ENCODE data around the gene UNC93B1. TPM values are rescaled to one million over a fixed set of nuclear protein-coding genes. Genes with fewer than 3 reads are reported as not detected.

Gene UNC93B1
- polyA plus RNA-seq, 1 donor (not counting 4 experiments of a cell fraction or from before 2014, with no cell fraction given): 15.4 TPM

DNA sequence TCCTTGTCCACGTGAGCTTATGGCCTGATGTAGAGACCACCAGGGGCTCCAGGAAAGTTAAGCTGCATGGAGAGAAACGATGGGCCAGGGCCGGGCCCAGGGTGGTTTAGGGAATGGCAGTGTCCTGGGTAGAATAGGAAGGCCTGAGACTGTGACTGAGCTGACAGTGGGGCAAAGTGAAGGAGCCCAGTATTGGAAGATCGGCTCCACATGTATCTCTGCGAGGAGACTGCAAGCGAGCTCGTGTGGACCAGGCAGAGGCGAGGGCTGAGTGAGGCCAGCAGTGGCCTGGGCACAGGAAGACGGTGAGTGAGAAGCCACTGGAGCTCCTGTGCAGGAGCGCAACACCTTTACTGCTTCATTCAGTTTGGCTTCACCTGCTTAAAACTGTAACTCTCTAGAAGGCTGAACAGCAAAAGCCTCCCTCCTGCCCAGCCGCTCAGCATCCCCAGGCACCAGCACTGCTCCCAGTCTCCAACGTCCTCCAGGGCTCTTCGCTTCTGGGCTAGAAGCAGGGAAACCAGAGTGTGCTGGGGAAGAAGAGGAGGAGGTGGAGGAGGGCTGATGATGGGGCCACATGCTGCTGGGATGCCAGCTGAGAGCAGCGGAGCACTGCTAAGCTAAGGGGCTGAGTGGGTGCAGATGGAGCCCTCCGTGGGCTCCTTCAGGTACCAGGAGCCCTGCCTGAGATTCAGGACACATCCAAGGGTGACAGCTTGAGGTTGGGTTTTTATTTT lies 48.4 kb upstream of the UNC93B1 start:
- Histone ChIP-seq H3K4me2 (ENCODE audit: control insufficient read depth, extremely low read depth, insufficient read depth, low read depth, low read length) (no peak overlapping the region), H3K9ac (ENCODE audit: control insufficient read depth, extremely low read depth, insufficient read depth, low read length) (no peak overlapping the region), H2AFZ (ENCODE audit: control insufficient read depth, low read length) (no peak overlapping the region), H3K36me3 (ENCODE audit: control insufficient read depth in 2 of 2, extremely low read depth in 1 of 2, insufficient read depth in 2 of 2, low read length in 2 of 2) (peaks cover 4 to 14% of the 10 kb centered on the region in 2 experiments), H3K9me1 (ENCODE audit: control insufficient read depth, extremely low read depth, insufficient read depth, low read length) (no peaks in the 10 kb centered on the region), H3K4me3 (ENCODE audit: control insufficient read depth in 2 of 3, extremely low read depth in 1 of 3, insufficient read depth in 2 of 3, low read depth in 1 of 3, low read length in 3 of 3) (no peak overlapping the region), H3K27ac (ENCODE audit: control insufficient read depth, insufficient read depth, low read length) (no peak overlapping the region), H4K20me1 (ENCODE audit: control insufficient read depth, extremely low read depth, insufficient read depth, low read length) (no peaks in the 10 kb centered on the region), H3K4me1 (ENCODE audit: control insufficient read depth, extremely low read depth, insufficient read depth, low read length) (peaks cover 4% of the 10 kb centered on the region), H3K9me3 (ENCODE audit: control insufficient read depth, low read depth, low read length) (no peaks in the 10 kb centered on the region), H3K27me3 (ENCODE audit: control insufficient read depth, extremely low read depth, insufficient read depth, low read length) (no peaks in the 10 kb centered on the region), H3K79me2 (ENCODE audit: control insufficient read depth, insufficient read depth, low read length) (no peaks in the 10 kb centered on the region)
- TF ChIP-seq, protein P1, sequence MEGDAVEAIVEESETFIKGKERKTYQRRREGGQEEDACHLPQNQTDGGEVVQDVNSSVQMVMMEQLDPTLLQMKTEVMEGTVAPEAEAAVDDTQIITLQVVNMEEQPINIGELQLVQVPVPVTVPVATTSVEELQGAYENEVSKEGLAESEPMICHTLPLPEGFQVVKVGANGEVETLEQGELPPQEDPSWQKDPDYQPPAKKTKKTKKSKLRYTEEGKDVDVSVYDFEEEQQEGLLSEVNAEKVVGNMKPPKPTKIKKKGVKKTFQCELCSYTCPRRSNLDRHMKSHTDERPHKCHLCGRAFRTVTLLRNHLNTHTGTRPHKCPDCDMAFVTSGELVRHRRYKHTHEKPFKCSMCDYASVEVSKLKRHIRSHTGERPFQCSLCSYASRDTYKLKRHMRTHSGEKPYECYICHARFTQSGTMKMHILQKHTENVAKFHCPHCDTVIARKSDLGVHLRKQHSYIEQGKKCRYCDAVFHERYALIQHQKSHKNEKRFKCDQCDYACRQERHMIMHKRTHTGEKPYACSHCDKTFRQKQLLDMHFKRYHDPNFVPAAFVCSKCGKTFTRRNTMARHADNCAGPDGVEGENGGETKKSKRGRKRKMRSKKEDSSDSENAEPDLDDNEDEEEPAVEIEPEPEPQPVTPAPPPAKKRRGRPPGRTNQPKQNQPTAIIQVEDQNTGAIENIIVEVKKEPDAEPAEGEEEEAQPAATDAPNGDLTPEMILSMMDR (optimal IDR thresholded peaks at IDR 0.05 in 1 of 3, IDR thresholded peaks at IDR 0.05 in 1 of 3, conservative IDR thresholded peaks at IDR 0.05 in 1 of 3; ENCODE audit: extremely low read depth in 1 of 3, insufficient read depth in 2 of 3, low read length in 3 of 3): no peak
- no peak for TF ChIP-seq EZH2 (IDR thresholded peaks at IDR 0.05; ENCODE audit: low read length)
- FAIRE-seq (no peak), DNase-seq (ENCODE audit: low read depth, low spot score) (no peak)
- dilution Hi-C loops (cut with MboI; ENCODE audit: extremely low pct_ligation_motif_present, low sequenced_read_pairs): no loop called here

DNA sequence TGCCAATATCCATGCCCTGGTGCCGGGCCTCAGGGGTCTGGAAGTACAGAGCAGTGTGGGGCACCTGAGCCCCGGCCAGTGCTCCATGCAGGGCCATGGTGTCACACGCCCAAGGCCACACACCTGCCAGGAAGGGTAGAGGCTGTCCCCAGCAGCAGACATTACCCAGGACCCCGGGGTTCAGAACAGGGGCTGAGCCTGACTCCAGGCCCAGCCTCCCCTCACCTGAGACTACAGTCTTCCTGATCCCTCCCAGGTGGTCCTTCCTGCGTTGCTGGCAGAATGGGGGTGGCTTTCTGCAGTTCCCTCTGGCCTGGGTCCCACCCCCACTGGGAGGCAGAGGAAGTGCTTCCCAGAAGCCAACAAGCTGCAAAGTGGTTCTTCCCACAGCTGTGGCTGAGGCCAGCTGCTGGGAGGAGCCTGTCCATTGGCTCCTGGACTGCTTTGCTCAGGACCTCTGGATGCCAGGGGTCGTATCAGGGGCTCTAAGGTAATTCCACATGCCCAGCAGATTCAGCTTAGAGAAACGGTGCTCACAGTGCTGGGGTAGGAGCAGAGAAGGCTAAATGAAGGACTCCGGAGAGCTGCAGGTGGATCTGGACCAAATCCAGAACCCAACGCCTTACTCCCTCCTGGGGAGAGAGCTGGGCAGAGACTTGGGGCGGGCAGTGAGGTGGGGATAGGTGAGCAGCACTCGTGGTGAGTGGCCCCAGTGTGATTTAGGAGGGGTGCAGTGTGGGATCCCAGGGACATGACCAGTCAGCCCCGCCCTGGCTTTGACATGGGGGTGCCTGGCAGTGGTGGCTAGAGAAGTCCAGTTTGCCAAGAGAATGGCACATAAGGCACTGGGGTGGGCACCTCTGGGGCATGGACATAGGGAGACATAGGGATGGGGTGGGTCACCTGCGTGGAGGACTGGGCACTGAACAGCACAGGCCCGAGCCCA lies 47.6 kb upstream of the UNC93B1 start:
- no peaks in the 10 kb centered on the region for H3K9me1 ChIP-seq (ENCODE audit: control insufficient read depth, extremely low read depth, insufficient read depth, low read length)
- no peak overlapping the region for H2AFZ ChIP-seq (ENCODE audit: control insufficient read depth, low read length)
- no peak overlapping the region for H3K27ac ChIP-seq (ENCODE audit: control insufficient read depth, insufficient read depth, low read length)
- H3K4me1 ChIP-seq (ENCODE audit: control insufficient read depth, extremely low read depth, insufficient read depth, low read length): peaks cover 4% of the 10 kb centered on the region
- DNase-seq (ENCODE audit: low read depth, low spot score) (no peak), FAIRE-seq (no peak)
- no peak overlapping the region for H3K4me3 ChIP-seq (ENCODE audit: control insufficient read depth in 2 of 3, extremely low read depth in 1 of 3, insufficient read depth in 2 of 3, low read depth in 1 of 3, low read length in 3 of 3)
- no peaks in the 10 kb centered on the region for H4K20me1 ChIP-seq (ENCODE audit: control insufficient read depth, extremely low read depth, insufficient read depth, low read length)
- no peaks in the 10 kb centered on the region for H3K9me3 ChIP-seq (ENCODE audit: control insufficient read depth, low read depth, low read length)
- no peak overlapping the region for H3K9ac ChIP-seq (ENCODE audit: control insufficient read depth, extremely low read depth, insufficient read depth, low read length)
- H3K27me3 ChIP-seq (ENCODE audit: control insufficient read depth, extremely low read depth, insufficient read depth, low read length): no peaks in the 10 kb centered on the region
- TF ChIP-seq, protein P1 (optimal IDR thresholded peaks at IDR 0.05 in 1 of 3, IDR thresholded peaks at IDR 0.05 in 1 of 3, conservative IDR thresholded peaks at IDR 0.05 in 1 of 3; ENCODE audit: extremely low read depth in 1 of 3, insufficient read depth in 2 of 3, low read length in 3 of 3): no peak
- no peak for TF ChIP-seq EZH2 (IDR thresholded peaks at IDR 0.05; ENCODE audit: low read length)
- H3K36me3 ChIP-seq (ENCODE audit: control insufficient read depth in 2 of 2, extremely low read depth in 1 of 2, insufficient read depth in 2 of 2, low read length in 2 of 2): peaks cover 4 to 14% of the 10 kb centered on the region in 2 experiments
- dilution Hi-C loops (cut with MboI; ENCODE audit: extremely low pct_ligation_motif_present, low sequenced_read_pairs): no loop called here
- H3K4me2 ChIP-seq (ENCODE audit: control insufficient read depth, extremely low read depth, insufficient read depth, low read depth, low read length): no peak overlapping the region
- H3K79me2 ChIP-seq (ENCODE audit: control insufficient read depth, insufficient read depth, low read length): no peaks in the 10 kb centered on the region

All from keratinocyte (primary cell).